Measurements from ENCODE around the gene NCAM1. TPM values are rescaled to one million over a fixed set of nuclear protein-coding genes. Genes with fewer than 3 reads are reported as not detected.
A peak's percentile ranks its signal among the peaks of the same experiment; 100 is the strongest.

Gene NCAM1
- total RNA-seq, 1 donor from 2014 or later: 3.5 TPM

- ATAC-seq: peak in 1 of 2 donors; percentile 45
- Histone ChIP-seq H3K27me3 (ENCODE audit: low read depth) (no peaks in the 10 kb centered on the region), H3K4me3 (no peak overlapping the region), H3K27ac (no peak overlapping the region), H3K4me1 (no peaks in the 10 kb centered on the region), H3K36me3 (no peaks in the 10 kb centered on the region), H3K9me3 (no peaks in the 10 kb centered on the region)
- intact Hi-C loops (cut with DNase I): no loop called here
- no peak for DNase-seq
- TF ChIP-seq, protein P1, sequence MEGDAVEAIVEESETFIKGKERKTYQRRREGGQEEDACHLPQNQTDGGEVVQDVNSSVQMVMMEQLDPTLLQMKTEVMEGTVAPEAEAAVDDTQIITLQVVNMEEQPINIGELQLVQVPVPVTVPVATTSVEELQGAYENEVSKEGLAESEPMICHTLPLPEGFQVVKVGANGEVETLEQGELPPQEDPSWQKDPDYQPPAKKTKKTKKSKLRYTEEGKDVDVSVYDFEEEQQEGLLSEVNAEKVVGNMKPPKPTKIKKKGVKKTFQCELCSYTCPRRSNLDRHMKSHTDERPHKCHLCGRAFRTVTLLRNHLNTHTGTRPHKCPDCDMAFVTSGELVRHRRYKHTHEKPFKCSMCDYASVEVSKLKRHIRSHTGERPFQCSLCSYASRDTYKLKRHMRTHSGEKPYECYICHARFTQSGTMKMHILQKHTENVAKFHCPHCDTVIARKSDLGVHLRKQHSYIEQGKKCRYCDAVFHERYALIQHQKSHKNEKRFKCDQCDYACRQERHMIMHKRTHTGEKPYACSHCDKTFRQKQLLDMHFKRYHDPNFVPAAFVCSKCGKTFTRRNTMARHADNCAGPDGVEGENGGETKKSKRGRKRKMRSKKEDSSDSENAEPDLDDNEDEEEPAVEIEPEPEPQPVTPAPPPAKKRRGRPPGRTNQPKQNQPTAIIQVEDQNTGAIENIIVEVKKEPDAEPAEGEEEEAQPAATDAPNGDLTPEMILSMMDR (IDR thresholded peaks at IDR 0.05): no peak
Measured at GRCh38 chr11:112977755-112978154, 16.5 kb downstream of the NCAM1 start.

DNA sequence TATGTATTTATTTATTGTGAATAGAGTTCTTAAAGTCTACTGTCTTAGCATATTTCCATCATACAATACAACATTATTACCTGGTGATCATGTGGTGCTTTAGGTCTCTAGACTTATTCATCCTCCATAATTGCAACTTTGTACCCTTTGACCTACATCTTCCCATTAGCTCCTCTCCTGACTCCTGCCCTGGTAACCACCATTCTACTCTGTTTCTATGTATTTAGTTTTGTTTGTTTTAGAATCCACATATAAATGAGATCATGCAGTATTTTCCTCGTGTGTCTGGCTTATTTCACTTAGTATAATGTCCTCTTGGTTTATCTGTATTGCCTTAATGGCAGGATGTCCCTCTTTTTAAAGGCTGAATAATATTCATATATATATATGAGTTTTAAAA lies 22.7 kb downstream of the NCAM1 start:
- DNase-seq (no peak), ATAC-seq (no peak)
- Histone ChIP-seq H3K4me1 (no peaks in the 10 kb centered on the region), H3K9me3 (peaks cover 6% of the 10 kb centered on the region), H3K27ac (no peak overlapping the region), H3K4me3 (no peak overlapping the region), H3K36me3 (no peaks in the 10 kb centered on the region), H3K27me3 (ENCODE audit: low read depth) (no peaks in the 10 kb centered on the region)
- TF ChIP-seq, protein P1 (IDR thresholded peaks at IDR 0.05): no peak
- intact Hi-C loops (cut with DNase I): no loop called here

DNA sequence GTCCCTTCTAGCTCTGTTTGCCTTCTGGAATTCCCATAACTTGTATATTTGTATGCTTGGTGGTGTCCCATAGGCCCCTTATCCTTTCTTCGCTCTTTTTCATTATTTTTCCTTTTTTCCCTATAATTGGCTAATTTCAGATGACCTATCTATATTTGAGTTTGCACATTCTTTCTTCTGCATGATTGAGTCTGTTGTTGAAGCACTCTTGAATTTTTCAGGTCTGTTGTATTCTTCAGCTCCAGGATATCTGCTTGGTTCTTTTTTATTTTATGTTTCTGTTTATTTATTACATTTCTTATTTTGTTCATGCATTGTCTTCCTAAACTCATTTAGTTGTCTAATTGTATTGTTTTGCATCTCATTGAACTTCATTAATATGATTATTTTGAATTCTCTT lies 28.0 kb downstream of the NCAM1 start:
- TF ChIP-seq, protein P1 (IDR thresholded peaks at IDR 0.05): no peak
- DNase-seq (no peak), ATAC-seq (no peak)
- H3K27ac ChIP-seq: no peak overlapping the region
- H3K4me1 ChIP-seq: no peaks in the 10 kb centered on the region
- H3K36me3 ChIP-seq: no peaks in the 10 kb centered on the region
- peaks cover 6% of the 10 kb centered on the region for H3K9me3 ChIP-seq
- H3K4me3 ChIP-seq: no peak overlapping the region
- intact Hi-C loops (cut with DNase I): no loop called here
- no peaks in the 10 kb centered on the region for H3K27me3 ChIP-seq (ENCODE audit: low read depth)

- no peak for DNase-seq
- Histone ChIP-seq H3K27me3 (ENCODE audit: low read depth) (no peaks in the 10 kb centered on the region), H3K36me3 (no peaks in the 10 kb centered on the region), H3K4me1 (no peaks in the 10 kb centered on the region), H3K4me3 (no peak overlapping the region), H3K9me3 (no peaks in the 10 kb centered on the region), H3K27ac (no peak overlapping the region)
- intact Hi-C loops (cut with DNase I): no loop called here
- TF ChIP-seq, protein P1 (IDR thresholded peaks at IDR 0.05): no peak
- no peak for ATAC-seq
Measured at GRCh38 chr11:112993808-112994207, 32.6 kb downstream of the NCAM1 start.

DNA sequence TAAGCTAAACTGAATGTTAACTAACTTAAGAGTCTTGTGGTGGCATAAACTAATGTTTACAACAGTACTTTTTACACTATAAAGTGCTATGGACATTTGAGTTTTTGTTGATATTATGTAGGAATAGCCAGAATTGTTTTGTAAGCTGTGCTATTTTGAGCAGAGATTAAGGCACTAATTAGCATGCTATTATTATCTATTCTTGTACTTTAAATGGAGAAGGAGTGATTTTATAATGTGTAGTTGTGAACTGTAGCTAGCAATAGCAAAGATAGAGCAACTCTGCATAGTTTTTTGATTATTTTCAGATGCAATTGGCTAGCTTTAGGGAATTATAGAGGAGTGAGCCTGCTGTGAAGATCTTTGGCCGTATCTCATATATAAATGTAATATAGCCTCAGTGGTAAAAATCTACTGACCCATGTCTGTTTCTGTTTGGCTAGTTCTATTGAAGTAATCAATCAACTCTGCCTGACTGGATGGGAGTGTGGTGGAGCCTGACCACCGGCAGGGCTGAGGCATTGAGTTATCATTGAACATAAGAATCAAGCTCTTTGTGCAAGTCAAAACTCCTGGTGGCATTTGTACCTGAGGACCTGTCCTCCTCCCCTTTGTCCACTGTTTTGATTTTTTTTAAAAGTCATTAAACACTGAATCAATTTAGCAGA lies 34.3 kb downstream of the NCAM1 start:
- no peaks in the 10 kb centered on the region for H3K27me3 ChIP-seq (ENCODE audit: low read depth)
- no peaks in the 10 kb centered on the region for H3K4me1 ChIP-seq
- intact Hi-C loops (cut with DNase I): no loop called here
- no peaks in the 10 kb centered on the region for H3K36me3 ChIP-seq
- no peak for ATAC-seq
- TF ChIP-seq, protein P1 (IDR thresholded peaks at IDR 0.05): no peak
- H3K27ac ChIP-seq: no peak overlapping the region
- no peaks in the 10 kb centered on the region for H3K9me3 ChIP-seq
- DNase-seq: no peak
- no peak overlapping the region for H3K4me3 ChIP-seq
